Measurements from ENCODE around the gene ZCWPW1. TPM values are rescaled to one million over a fixed set of nuclear protein-coding genes. Genes with fewer than 3 reads are reported as not detected.

ZCWPW1 gene
- total RNA-seq, 2 donors from 2014 or later = 1.1 to 1.3 TPM

- TF ChIP-seq CTCF (IDR thresholded peaks at IDR 0.05) = no peak
- Histone ChIP-seq H3K27me3 (no peaks in the 10 kb centered on the region), H3K9me3 (no peaks in the 10 kb centered on the region), H3K4me3 (no peak overlapping the region), H3K4me1 (no peaks in the 10 kb centered on the region), H3K36me3 (peaks cover 23% of the 10 kb centered on the region), H3K9ac (ENCODE audit: low read depth in 2 of 2, low read length in 2 of 2) (no peak overlapping the region), H3K27ac (no peak overlapping the region)
- DNase-seq = no peak
- intact Hi-C loops (cut with DNase I) = no loop called here
Measured at GRCh38 chr7:100351657-100352058, 76.8 kb downstream of the ZCWPW1 start.

Other genes starting within 250 kb of the ZCWPW1 start
- 1 to 10 TPM in 1 of 2 donors, under 1 TPM in 1; 0.53 to 1.4 TPM for gene PVRIG, start 208.8 kb downstream of the ZCWPW1 start, total RNA-seq
- not detected for gene SPDYE3, start 121.0 kb downstream of the ZCWPW1 start, total RNA-seq
- gene PILRB, start 70.6 kb downstream of the ZCWPW1 start, total RNA-seq = 10 to 100 TPM; 18.2 to 57.9 TPM
- gene PILRA, start 55.2 kb downstream of the ZCWPW1 start, total RNA-seq = 1 to 10 TPM; 1.2 to 3.1 TPM
- gene MEPCE, start 1.1 kb upstream of the ZCWPW1 start, total RNA-seq = 10 to 100 TPM; 27.2 to 39.1 TPM
- gene PPP1R35, start 7.8 kb upstream of the ZCWPW1 start, total RNA-seq = 10 to 100 TPM; 38.8 to 50.5 TPM
- under 1 TPM; 0.54 to 0.74 TPM for gene SPACDR, start 35.6 kb upstream of the ZCWPW1 start, total RNA-seq
- 10 to 100 TPM; 56.1 to 56.3 TPM for gene TSC22D4, start 50.5 kb upstream of the ZCWPW1 start, total RNA-seq
- under 1 TPM; 0.44 to 0.69 TPM for gene NYAP1, start 55.2 kb upstream of the ZCWPW1 start, total RNA-seq
- gene AGFG2, start 110.5 kb upstream of the ZCWPW1 start, total RNA-seq = 10 to 100 TPM; 81.3 to 97.4 TPM
- gene SAP25, start 145.2 kb upstream of the ZCWPW1 start, total RNA-seq = 1 to 10 TPM in 1 of 2 donors, under 1 TPM in 1; 0.69 to 5.5 TPM
- gene LRCH4, start 157.4 kb upstream of the ZCWPW1 start, total RNA-seq = 10 to 100 TPM; 59.0 to 65.4 TPM
- 1 to 10 TPM in 1 of 2 donors, under 1 TPM in 1; 0.21 to 1.8 TPM for gene FBXO24, start 157.6 kb upstream of the ZCWPW1 start, total RNA-seq
- 10 to 100 TPM; 14.7 to 23.1 TPM for gene PCOLCE, start 173.7 kb upstream of the ZCWPW1 start, total RNA-seq
- 10 to 100 TPM; 15.1 to 16.9 TPM for gene MOSPD3, start 183.8 kb upstream of the ZCWPW1 start, total RNA-seq
- 1 to 10 TPM; 1.8 to 2.3 TPM for gene TFR2, start 212.8 kb upstream of the ZCWPW1 start, total RNA-seq
- gene ACTL6B, start 227.7 kb upstream of the ZCWPW1 start, total RNA-seq = under 1 TPM in 1 of 2 donors, not detected in 1; 0.29 TPM
- 100 to 1,000 TPM; 292 to 312 TPM for gene GNB2, start 245.0 kb upstream of the ZCWPW1 start, total RNA-seq